ENCODE measurements around the gene HOOK1.
"Not testable (repeated sequence)": the region's sequence is repeated elsewhere in the genome, so short reads cannot be mapped to it uniquely, and the experiment has no call there.

HOOK1 gene

GRCh38 chr1:59827055-59827643 is 12.4 kb downstream of the HOOK1 start:
- DNase-seq = no peak

GRCh38 chr1:59828160-59828559 is 13.4 kb downstream of the HOOK1 start:
- DNase-seq = no peak

DNA sequence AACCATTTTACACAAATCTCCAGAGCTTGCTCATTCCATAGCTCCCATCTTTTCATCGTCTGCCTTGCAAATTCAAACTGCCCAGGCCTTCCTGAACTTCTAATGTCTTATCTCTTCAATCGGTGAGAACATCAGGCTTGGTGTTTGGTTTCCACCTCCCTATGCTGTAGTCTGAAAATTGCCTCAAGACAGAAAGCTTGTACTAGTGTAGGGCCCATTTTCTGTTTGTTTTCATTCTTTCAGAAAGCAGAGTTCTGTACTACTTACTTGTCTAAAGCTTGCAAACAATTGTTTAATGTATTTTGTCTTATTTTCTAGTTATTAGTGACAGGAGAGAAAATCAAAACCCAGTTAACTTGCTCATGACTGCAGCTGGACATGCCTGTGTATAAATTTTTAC is 16.8 kb downstream of the HOOK1 start:
- DNase-seq = no peak

GRCh38 chr1:59833022-59833421 is 18.3 kb downstream of the HOOK1 start:
- DNase-seq = no peak

DNA sequence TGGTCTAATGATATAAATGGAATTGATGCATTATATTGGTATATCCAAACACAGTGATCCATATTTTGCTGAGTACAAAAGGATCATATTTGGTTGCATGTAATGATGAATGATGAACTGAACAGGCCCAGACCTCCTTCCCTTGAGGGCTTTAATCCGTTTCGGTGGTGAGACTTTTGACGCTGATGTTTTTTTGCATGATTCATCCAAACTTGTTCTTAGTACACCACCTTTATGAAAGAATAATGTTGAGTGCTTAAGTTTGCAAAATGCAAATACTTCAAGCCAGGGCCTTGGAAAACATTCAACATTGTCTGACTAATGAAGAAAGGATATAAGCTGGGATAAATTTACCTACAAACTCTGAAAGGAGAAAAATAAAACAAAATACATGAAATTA is 19.2 kb downstream of the HOOK1 start:
- DNase-seq = no peak

DNA sequence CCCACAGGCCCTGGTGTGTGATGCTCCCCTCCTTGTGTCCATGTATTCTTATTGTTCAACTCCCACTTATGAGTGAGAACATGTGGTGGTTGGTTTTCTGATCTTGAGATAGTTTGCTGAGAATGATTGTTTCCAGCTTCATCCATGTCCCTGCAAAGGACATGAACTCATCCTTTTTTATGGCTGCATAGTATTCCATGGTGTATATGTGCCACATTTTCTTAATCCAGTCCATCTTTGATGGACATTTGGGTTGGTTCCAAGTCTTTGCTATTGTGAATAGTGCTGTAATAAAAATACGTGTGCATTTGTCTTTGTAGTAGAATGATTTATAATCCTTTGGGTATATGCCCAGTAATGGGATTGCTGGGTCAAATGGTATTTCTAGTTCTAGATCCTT is 23.1 kb downstream of the HOOK1 start:
- not testable (repeated sequence) for DNase-seq

- DNase-seq = no peak
Observed at GRCh38 chr1:59845091-59845490, 30.3 kb downstream of the HOOK1 start.

- no peak for DNase-seq
Observed at GRCh38 chr1:59846209-59846894, 31.6 kb downstream of the HOOK1 start.

DNA sequence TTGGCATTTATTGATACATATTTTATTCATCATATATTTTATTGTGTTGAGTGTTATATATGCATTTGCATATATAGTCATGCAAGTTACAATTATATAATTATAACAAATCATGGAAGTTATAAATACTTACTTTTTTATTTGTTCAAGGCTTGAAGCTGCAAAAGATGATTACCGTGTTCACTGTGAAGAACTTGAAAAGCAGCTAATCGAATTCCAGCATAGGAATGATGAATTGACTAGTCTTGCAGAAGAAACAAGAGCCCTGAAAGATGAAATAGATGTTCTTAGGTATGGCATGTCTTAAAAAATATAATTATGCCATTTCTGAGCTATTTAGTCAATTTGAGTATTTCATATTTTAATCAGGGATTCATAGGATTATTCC is 32.1 kb downstream of the HOOK1 start:
- DNase-seq = no peak

GRCh38 chr1:59852117-59852516 is 37.4 kb downstream of the HOOK1 start:
- DNase-seq = no peak

- DNase-seq = not testable (repeated sequence)
Observed at GRCh38 chr1:59855297-59855696, 40.5 kb downstream of the HOOK1 start.

- no peak for DNase-seq
Observed at GRCh38 chr1:59856725-59857338, 42.1 kb downstream of the HOOK1 start.

- peak; percentile 5 for DNase-seq
Observed at GRCh38 chr1:59857679-59858354, 43.1 kb downstream of the HOOK1 start.

- DNase-seq = no peak
Observed at GRCh38 chr1:59866462-59866861, 51.7 kb downstream of the HOOK1 start.

DNA sequence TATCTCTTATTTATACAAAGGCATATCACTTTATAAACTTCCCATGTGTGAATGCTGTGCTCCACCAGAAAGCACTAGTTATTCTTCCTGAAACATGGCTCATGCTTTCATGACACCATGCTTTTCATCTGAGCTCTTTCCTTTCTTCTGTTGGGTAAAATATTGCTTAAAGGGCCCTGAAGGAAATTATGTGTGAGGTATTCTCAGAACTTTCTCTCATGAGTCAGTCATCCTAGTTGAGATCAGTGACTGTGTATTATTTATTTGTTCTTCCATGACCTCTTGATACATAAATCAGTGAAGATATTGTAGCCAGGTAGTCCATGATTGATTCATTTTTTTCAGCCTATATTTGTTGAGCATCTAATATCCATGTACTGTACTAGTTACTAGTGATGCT is 57.0 kb downstream of the HOOK1 start:
- no peak for DNase-seq

DNA sequence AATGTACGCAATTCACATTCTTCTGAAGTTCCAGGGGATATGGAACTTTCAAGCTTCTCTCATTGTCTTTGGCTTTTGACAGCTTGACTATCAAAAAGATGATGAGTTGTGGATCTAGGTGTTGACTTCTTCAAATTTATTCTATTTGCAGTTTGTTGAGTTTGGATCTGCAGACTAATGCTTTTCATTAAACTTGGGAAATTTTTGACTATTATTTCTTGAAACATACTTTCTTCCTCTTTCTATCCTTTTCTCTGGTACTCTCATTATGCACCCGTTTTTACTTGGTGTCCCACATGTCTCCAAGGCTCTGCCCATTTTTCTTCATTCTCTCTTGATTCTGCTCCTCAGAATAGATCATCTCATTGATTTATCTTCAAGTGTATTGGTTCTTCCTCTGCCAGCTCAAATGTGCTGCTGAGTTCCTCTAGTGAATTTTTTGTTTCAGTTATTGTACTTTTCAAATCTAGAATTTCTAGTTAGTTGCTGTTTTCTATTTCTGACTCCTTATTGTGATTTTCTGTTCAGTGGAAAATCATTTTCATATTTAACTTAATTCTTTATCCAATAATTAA is 62.4 kb downstream of the HOOK1 start:
- DNase-seq = no peak

DNA sequence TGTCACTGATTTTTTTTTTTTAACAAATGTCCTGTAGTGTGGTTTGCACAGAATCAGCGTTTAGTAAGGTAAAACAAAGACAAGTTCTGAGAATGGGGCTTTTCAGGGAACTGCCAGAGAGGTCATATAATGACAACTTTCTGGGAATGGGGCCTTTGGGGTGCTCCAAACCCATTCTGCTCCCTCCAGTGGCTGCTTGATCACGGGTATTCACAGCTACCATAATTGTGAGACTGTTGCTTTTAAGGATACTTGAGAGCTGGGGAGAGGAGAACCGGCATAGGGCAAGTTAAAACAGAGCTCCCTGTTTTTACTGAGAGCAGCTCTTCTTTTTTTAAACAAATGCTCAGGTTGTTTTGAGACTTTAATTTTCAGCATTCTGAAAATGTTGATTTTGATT is 63.6 kb downstream of the HOOK1 start:
- DNase-seq = no peak

DNA sequence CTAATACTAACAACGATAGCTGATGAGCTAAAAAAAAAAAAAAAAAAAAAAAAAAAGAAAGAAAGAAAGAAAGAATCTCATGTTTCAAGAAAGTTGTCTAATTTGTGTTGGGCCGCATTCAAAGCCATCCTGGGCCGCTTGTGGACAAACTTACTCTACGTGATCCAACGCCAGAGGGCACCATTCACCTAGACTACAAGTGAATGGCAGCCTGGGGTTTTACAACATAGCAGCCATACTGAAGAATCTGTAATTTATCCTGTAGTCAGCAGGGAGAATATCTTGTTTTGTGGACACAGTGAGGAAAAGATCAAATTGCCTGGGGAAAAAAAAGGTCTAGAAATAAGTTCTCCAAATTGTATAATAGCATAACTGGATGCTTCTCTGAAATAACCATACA is 64.8 kb downstream of the HOOK1 start:
- peak; percentile 85 for DNase-seq

GRCh38 chr1:59879996-59880505 is 65.3 kb downstream of the HOOK1 start:
- peak; percentile 64 for DNase-seq

DNA sequence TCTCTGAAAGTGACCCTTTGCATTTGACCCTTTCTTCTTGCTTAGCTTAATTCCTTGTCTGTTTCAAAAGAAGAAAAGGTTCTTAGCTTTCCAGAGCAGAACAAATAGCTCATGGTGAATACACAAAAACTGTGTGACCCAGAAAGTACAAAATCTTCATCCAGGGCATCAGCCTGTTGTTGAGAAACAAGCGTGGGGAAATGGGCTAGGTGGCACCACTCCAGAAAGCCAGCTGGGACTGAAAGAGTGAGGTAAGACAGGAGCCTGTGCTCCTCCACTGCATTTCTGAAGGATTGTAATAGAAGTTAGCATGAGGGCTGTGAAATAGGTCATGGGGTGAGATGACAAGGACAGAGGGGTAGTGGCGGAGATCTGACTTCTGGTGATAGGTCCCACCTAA is 66.0 kb downstream of the HOOK1 start:
- no peak for DNase-seq

- no peak for DNase-seq
Observed at GRCh38 chr1:59885160-59885832, 70.5 kb downstream of the HOOK1 start.
